MCF 10A (cell line): ENCODE data around the gene ISLR2. TPM values are rescaled to one million over a fixed set of nuclear protein-coding genes. Genes with fewer than 3 reads are reported as not detected.

Source experiments
- BruUV-seq: library from RNA; stranded (reverse); fragments of 400-500 nt; replicated peaks from 2 replicates; lab custom pipeline; 2021; lab: Mats Ljungman, UMichigan
- CTCF ChIA-PET: fragments of 300-600 bp; sonication (Branson Sonifier 250); formaldehyde crosslinking; extraction: SDS; loops from one replicate; lab custom pipeline; 2021; ENCODE audit warnings: antibody characterized with exemption, inconsistent platforms; lab: Yijun Ruan, JAX
- POLR2A ChIA-PET: fragments of 300-600, 350-650 bp; sonication (Branson Sonifier 250); formaldehyde crosslinking; extraction: SDS; loops from one replicate; lab custom pipeline; 2020; ENCODE audit warnings: antibody characterized with exemption, inconsistent platforms; lab: Yijun Ruan, JAX
- DNase-seq: peaks from one replicate; pipeline ENCODE4 v3.0.0-alpha.2; 2018; ENCODE audit not compliant: unreplicated experiment
- H3K27ac Mint-ChIP-seq: one replicate; pipeline ENCODE4 v1.8.0; 2022; ENCODE audit warnings: mild to moderate bottlenecking, low read depth, mixed read lengths; ENCODE audit not compliant: unreplicated experiment
- H3K27me3 Mint-ChIP-seq: one replicate; pipeline ENCODE4 v1.8.0; 2022; ENCODE audit warnings: mixed read lengths; ENCODE audit not compliant: insufficient read depth, unreplicated experiment
- H3K36me3 Mint-ChIP-seq: one replicate; pipeline ENCODE4 v1.8.0; 2022; ENCODE audit warnings: mild to moderate bottlenecking, moderate library complexity, mixed read lengths; ENCODE audit not compliant: insufficient read depth, unreplicated experiment
- H3K4me1 Mint-ChIP-seq: one replicate; pipeline ENCODE4 v1.8.0; 2022; ENCODE audit warnings: mixed read lengths; ENCODE audit not compliant: insufficient read depth, unreplicated experiment
- H3K4me3 Mint-ChIP-seq: one replicate; pipeline ENCODE4 v1.8.0; 2022; ENCODE audit warnings: mild to moderate bottlenecking, moderate library complexity, mixed read lengths; ENCODE audit not compliant: unreplicated experiment
- H3K9me3 Mint-ChIP-seq: one replicate; pipeline ENCODE4 v1.8.0; 2022; ENCODE audit warnings: mixed read lengths; ENCODE audit not compliant: unreplicated experiment
- intact Hi-C: fragments of 100-400 bp; cut with micrococcal nuclease; formaldehyde crosslinking; loops from 2 replicates; pipeline ENCODE4 v1.14.1; 2022
- total RNA-seq: library from RNA; stranded (reverse); gene quantifications from 2 replicates; pipeline ENCODE4 v1.2.3, GENCODE V29; 2022
- TF ChIP-seq, protein P1 (sequence below): fragments of 200-600 bp; IDR thresholded peaks from one replicate; pipeline ENCODE4 v1.8.0; 2022; ENCODE audit warnings: antibody characterized with exemption, mild to moderate bottlenecking; ENCODE audit not compliant: unreplicated experiment

Gene ISLR2
- total RNA-seq, 1 experiment from 2014 or later: not detected

DNA sequence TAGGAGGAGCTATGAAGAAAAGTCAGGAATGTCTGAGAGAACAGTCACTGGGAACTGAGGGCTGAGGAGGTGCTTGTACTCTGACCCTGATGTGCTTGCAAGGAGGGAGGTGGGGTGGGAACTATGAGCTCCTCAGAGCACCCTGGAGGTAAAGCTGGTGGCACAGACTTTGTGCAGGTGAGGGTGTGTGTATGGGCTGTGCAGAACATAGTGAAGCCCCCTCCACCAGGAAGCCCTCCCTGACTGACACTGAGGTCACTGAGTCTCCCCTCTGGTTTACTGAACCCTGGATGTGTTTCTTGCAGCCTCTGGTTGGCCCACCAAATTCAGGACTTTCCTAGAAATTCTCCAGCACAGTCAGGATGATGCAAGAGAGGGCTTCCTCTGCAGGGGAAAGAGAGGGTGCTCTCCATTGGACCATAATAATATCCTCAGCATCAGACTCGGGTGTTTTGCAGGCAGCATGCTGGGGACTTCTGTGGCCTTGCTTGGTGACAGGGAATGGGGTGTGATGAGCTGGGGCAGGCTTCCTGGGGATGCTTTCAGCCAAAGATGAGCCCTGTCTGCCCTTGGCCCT is 41.7 kb downstream of the ISLR2 start:
- H3K27ac Mint-ChIP-seq: no peak overlapping the region
- H3K9me3 Mint-ChIP-seq: no peaks in the 10 kb centered on the region
- POLR2A ChIA-PET: no interaction called here
- H3K36me3 Mint-ChIP-seq: no peaks in the 10 kb centered on the region
- H3K4me3 Mint-ChIP-seq: no peak overlapping the region
- H3K27me3 Mint-ChIP-seq: peaks cover 13% of the 10 kb centered on the region
- intact Hi-C loops: no loop called here
- DNase-seq: no peak
- no TSS peak for BruUV-seq
- H3K4me1 Mint-ChIP-seq: peaks cover 3% of the 10 kb centered on the region
- TF ChIP-seq, protein P1, sequence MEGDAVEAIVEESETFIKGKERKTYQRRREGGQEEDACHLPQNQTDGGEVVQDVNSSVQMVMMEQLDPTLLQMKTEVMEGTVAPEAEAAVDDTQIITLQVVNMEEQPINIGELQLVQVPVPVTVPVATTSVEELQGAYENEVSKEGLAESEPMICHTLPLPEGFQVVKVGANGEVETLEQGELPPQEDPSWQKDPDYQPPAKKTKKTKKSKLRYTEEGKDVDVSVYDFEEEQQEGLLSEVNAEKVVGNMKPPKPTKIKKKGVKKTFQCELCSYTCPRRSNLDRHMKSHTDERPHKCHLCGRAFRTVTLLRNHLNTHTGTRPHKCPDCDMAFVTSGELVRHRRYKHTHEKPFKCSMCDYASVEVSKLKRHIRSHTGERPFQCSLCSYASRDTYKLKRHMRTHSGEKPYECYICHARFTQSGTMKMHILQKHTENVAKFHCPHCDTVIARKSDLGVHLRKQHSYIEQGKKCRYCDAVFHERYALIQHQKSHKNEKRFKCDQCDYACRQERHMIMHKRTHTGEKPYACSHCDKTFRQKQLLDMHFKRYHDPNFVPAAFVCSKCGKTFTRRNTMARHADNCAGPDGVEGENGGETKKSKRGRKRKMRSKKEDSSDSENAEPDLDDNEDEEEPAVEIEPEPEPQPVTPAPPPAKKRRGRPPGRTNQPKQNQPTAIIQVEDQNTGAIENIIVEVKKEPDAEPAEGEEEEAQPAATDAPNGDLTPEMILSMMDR: no peak
- CTCF ChIA-PET: interaction anchor here (1.0 kb wide), 1 partner anchor 130 kb away, joined by 3 read pairs; no protein-coding TSS in a partner anchor

- peaks cover 10% of the 10 kb centered on the region for H3K4me1 Mint-ChIP-seq
- BruUV-seq: no TSS peak
- POLR2A ChIA-PET: no interaction called here
Observed at GRCh38 chr15:74172701-74173379, 42.5 kb downstream of the ISLR2 start.

DNA sequence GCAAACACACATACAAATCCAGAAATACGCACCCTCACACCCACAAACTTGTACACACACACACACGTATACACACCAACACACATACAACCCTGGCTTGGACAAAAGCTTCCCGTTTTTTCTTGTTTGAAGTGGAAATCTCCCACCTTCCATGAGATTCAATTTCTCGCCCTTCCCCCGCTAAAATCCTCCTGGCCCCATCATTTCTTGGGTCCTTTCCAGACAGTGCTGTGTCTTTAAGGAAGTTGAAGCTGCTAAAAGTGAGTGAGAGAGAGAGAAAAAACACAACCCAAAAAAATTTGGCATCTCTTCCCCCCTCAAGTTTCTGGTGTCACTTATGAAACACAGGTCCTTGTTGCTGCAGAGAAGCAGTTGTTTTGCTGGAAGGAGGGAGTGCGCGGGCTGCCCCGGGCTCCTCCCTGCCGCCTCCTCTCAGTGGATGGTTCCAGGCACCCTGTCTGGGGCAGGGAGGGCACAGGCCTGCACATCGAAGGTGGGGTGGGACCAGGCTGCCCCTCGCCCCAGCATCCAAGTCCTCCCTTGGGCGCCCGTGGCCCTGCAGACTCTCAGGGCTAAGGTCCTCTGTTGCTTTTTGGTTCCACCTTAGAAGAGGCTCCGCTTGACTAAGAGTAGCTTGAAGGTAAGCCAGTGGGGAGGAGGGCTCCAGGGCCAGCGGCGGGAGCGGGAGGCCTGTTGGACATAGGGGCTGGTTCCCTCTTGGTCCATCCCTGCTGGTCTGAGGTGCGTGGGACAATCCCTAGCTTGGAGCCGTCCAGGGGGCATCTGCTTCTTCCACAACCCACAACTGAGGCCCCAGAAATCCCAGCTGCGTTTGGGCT is 43.2 kb downstream of the ISLR2 start, which contains the start of gene ISLR:
Gene ISLR (plus strand): TSS at position 331 of the 839 bp plus-strand sequence. CDS start 1,149 bp downstream, outside the sequence.
- DNase-seq: no peak
- Mint-ChIP-seq H3K9me3 (no peaks in the 10 kb centered on the region), H3K27ac (no peak within 1 kb of the TSS), H3K4me1 (peaks cover 18% of the 10 kb centered on the region), H3K36me3 (no peaks in the 10 kb centered on the region), H3K27me3 (peaks cover 12% of the 10 kb centered on the region), H3K4me3 (no peak within 1 kb of the TSS)
- TF ChIP-seq, protein P1: no peak
- CTCF ChIA-PET: no interaction called here
- POLR2A ChIA-PET: no interaction called here
- intact Hi-C loops: no loop called here
- no TSS peak for BruUV-seq

More at GRCh38 chr15:74172701-74173379, 42.5 kb downstream of the ISLR2 start:
- H3K27ac Mint-ChIP-seq: no peak overlapping the region
- H3K27me3 Mint-ChIP-seq: peaks cover 13% of the 10 kb centered on the region
- CTCF ChIA-PET: no interaction called here
- TF ChIP-seq, protein P1: no peak
- DNase-seq: no peak
- no peak overlapping the region for H3K4me3 Mint-ChIP-seq
- H3K9me3 Mint-ChIP-seq: no peaks in the 10 kb centered on the region
- intact Hi-C loops: no loop called here
- no peaks in the 10 kb centered on the region for H3K36me3 Mint-ChIP-seq
